Smooth muscle cell (in vitro differentiated cells): ENCODE data around the gene SLC25A21. TPM values are rescaled to one million over a fixed set of nuclear protein-coding genes. Genes with fewer than 3 reads are reported as not detected.

Experiments used
- DNase-seq: peaks from one replicate; lab custom pipeline; 2025; ENCODE audit not compliant: unreplicated experiment; lab: John Stamatoyannopoulos, UW
- H2AFZ ChIP-seq: fragments of 200-600 bp; sonication (generic); 2 replicates; pipeline ENCODE4 v1.6.0; 2016; ENCODE audit warnings: antibody characterized with exemption, low read depth, mild to moderate bottlenecking
- H3F3A ChIP-seq: fragments of 200-600 bp; sonication (generic); 2 replicates; pipeline ENCODE4 v1.6.0; 2017; ENCODE audit warnings: antibody characterized with exemption, low read depth
- H3K27ac ChIP-seq: fragments of 200-600 bp; sonication (generic); 2 replicates; pipeline ENCODE4 v1.5.1; 2016; ENCODE audit warnings: low read depth, mild to moderate bottlenecking
- H3K27me3 ChIP-seq: fragments of 200-600 bp; sonication (generic); 2 replicates; pipeline ENCODE4 v1.6.1; 2016; ENCODE audit warnings: low read depth, mild to moderate bottlenecking
- H3K36me3 ChIP-seq: fragments of 200-600 bp; sonication (generic); 2 replicates; pipeline ENCODE4 v1.5.1; 2016; ENCODE audit warnings: low read depth
- H3K4me1 ChIP-seq: fragments of 200-600 bp; sonication (generic); 2 replicates; pipeline ENCODE4 v1.5.1; 2016; ENCODE audit warnings: low read depth
- H3K4me2 ChIP-seq: fragments of 200-600 bp; sonication (generic); 2 replicates; pipeline ENCODE4 v1.6.0; 2016; ENCODE audit warnings: mild to moderate bottlenecking
- H3K4me3 ChIP-seq: fragments of 200-600 bp; sonication (generic); 2 replicates; pipeline ENCODE4 v1.5.1; 2016; ENCODE audit warnings: mild to moderate bottlenecking
- H3K79me2 ChIP-seq: fragments of 200-600 bp; sonication (generic); 2 replicates; pipeline ENCODE4 v1.6.0; 2016; ENCODE audit warnings: low read depth, mild to moderate bottlenecking
- H3K9ac ChIP-seq: fragments of 200-600 bp; sonication (generic); 2 replicates; pipeline ENCODE4 v1.6.0; 2016; ENCODE audit warnings: low read depth
- H3K9me3 ChIP-seq: fragments of 200-600 bp; sonication (generic); replicated peaks from 2 replicates; pipeline ENCODE4 v1.5.1; 2016; ENCODE audit warnings: low read depth
- H4K20me1 ChIP-seq: fragments of 200-600 bp; sonication (generic); 2 replicates; pipeline ENCODE4 v1.6.0; 2016; ENCODE audit warnings: low read depth
- CTCF ChIP-seq: fragments of 200-600 bp; sonication (generic); IDR thresholded peaks from 2 replicates; pipeline ENCODE4 v1.5.1; 2017; ENCODE audit warnings: borderline replicate concordance, mild to moderate bottlenecking, antibody characterized with exemption; ENCODE audit not compliant: insufficient read depth, poor library complexity, severe bottlenecking
- WGBS: methylation state at CpG from one replicate; pipeline ENCODE4 v1.1.7; 2016; ENCODE audit warnings: low lambda C conversion rate; 5-methylcytosine and 5-hydroxymethylcytosine counted together
- polyA plus RNA-seq: library from polyadenylated mRNA; unstranded; fragments of >200 nt; fragmentation: Nextera tagmentation; extraction: Ambion mirVana; gene quantifications from 2 replicates; pipeline ENCODE4 v1.2.1, GENCODE V29; 2016
- total RNA-seq: library from RNA; depleted of rRNA; stranded (reverse); fragments of >200 nt; gene quantifications from 2 replicates; pipeline ENCODE4 v1.2.3, GENCODE V29; 2014

The SLC25A21 gene
- total and polyA plus RNA-seq, 2 experiments from 2014 or later, result 1.1 TPM; not detected in 1

- Histone ChIP-seq H3K4me1 (no peaks in the 10 kb centered on the region), H4K20me1 (no peaks in the 10 kb centered on the region), H3K4me2 (no peak overlapping the region), H3K79me2 (no peaks in the 10 kb centered on the region), H3K27me3 (peaks cover 22% of the 10 kb centered on the region), H3K9ac (no peak overlapping the region), H3K9me3 (no peaks in the 10 kb centered on the region), H3K36me3 (no peaks in the 10 kb centered on the region), H3K27ac (no peak overlapping the region), H2AFZ (no peak overlapping the region), H3F3A (no peaks in the 10 kb centered on the region), H3K4me3 (no peak overlapping the region)
- no peak for DNase-seq
- 91% methylated on average over 3 of the region's 3 CpGs for WGBS
- TF ChIP-seq CTCF, result no peak
These were observed 446.3 kb downstream of the SLC25A21 start for GRCh38 chr14:36726128-36726527.

GRCh38 chr14:36724162-36724561 lies 448.2 kb downstream of the SLC25A21 start:
- no peaks in the 10 kb centered on the region for H3K79me2 ChIP-seq
- no peak overlapping the region for H3K4me2 ChIP-seq
- H3K27me3 ChIP-seq, result peaks cover 22% of the 10 kb centered on the region
- DNase-seq, result no peak
- H3F3A ChIP-seq, result no peaks in the 10 kb centered on the region
- no peak overlapping the region for H3K9ac ChIP-seq
- no peak overlapping the region for H3K4me3 ChIP-seq
- no peaks in the 10 kb centered on the region for H4K20me1 ChIP-seq
- no peak overlapping the region for H2AFZ ChIP-seq
- no peaks in the 10 kb centered on the region for H3K9me3 ChIP-seq
- H3K36me3 ChIP-seq, result no peaks in the 10 kb centered on the region
- no peaks in the 10 kb centered on the region for H3K4me1 ChIP-seq
- no peak for TF ChIP-seq CTCF
- no peak overlapping the region for H3K27ac ChIP-seq

- TF ChIP-seq CTCF, result no peak
- no peak overlapping the region for H3K4me2 ChIP-seq
- no peaks in the 10 kb centered on the region for H3K79me2 ChIP-seq
- peaks cover 18% of the 10 kb centered on the region for H3K27me3 ChIP-seq
- no peaks in the 10 kb centered on the region for H4K20me1 ChIP-seq
- no peak overlapping the region for H3K27ac ChIP-seq
- H3F3A ChIP-seq, result no peaks in the 10 kb centered on the region
- no peaks in the 10 kb centered on the region for H3K4me1 ChIP-seq
- no peak overlapping the region for H2AFZ ChIP-seq
- H3K9me3 ChIP-seq, result no peaks in the 10 kb centered on the region
- no peak overlapping the region for H3K4me3 ChIP-seq
- H3K36me3 ChIP-seq, result no peaks in the 10 kb centered on the region
- no peak for DNase-seq
- no peak overlapping the region for H3K9ac ChIP-seq
- WGBS, result 44% methylated on average over 2 of the region's 2 CpGs
These were observed 448.9 kb downstream of the SLC25A21 start for GRCh38 chr14:36723530-36723929.

GRCh38 chr14:36721877-36722276 lies 450.5 kb downstream of the SLC25A21 start:
- H3F3A ChIP-seq, result no peaks in the 10 kb centered on the region
- DNase-seq, result no peak
- H3K4me2 ChIP-seq, result no peak overlapping the region
- TF ChIP-seq CTCF, result no peak
- no peak overlapping the region for H3K9ac ChIP-seq
- no peaks in the 10 kb centered on the region for H3K9me3 ChIP-seq
- H3K36me3 ChIP-seq, result no peaks in the 10 kb centered on the region
- peaks cover 8% of the 10 kb centered on the region for H3K27me3 ChIP-seq
- no peak overlapping the region for H3K27ac ChIP-seq
- H3K4me1 ChIP-seq, result no peaks in the 10 kb centered on the region
- H3K4me3 ChIP-seq, result no peak overlapping the region
- H2AFZ ChIP-seq, result no peak overlapping the region
- H4K20me1 ChIP-seq, result no peaks in the 10 kb centered on the region
- no peaks in the 10 kb centered on the region for H3K79me2 ChIP-seq
- 78% methylated on average over 1 of the region's 1 CpG for WGBS
